ENCODE results near the gene DHRS12. TPM values are rescaled to one million over a fixed set of nuclear protein-coding genes. Genes with fewer than 3 reads are reported as not detected.
A peak's percentile ranks its signal among the peaks of the same experiment; 100 is the strongest.

DHRS12 gene
- total and polyA plus RNA-seq, 12 donors, result 5.5 to 20.6 (median 10.3) TPM

GRCh38 chr13:51837016-51837415 lies 33.1 kb upstream of the DHRS12 start:
- Histone ChIP-seq H3K27me3 (no peaks in the 10 kb centered on the region), H3K4me3 (no peak overlapping the region), H3K9me3 (no peaks in the 10 kb centered on the region), H3K27ac (peak overlapping the region in 1 of 10 donors; percentile 76), H3K4me1 (peaks cover 0 to 9% (median 4%) of the 10 kb centered on the region in 9 donors), H3K36me3 (no peaks in the 10 kb centered on the region)
- no peak for TF ChIP-seq CTCF (IDR thresholded peaks at IDR 0.05)
- no peak for DNase-seq
- no peak for ATAC-seq
- intact Hi-C loops (cut with DNase I), result no loop called here
- WGBS, 2 donors, result 92 to 96% methylated on average over 3 of the region's 3 CpGs

GRCh38 chr13:51834581-51835171 lies 30.7 kb upstream of the DHRS12 start:
- H3K27me3 ChIP-seq, result no peaks in the 10 kb centered on the region
- H3K9me3 ChIP-seq, result no peaks in the 10 kb centered on the region
- 54 to 71% methylated on average over 7 of the region's 7 CpGs for whole genome bisulfite sequencing, 2 donors
- no peaks in the 10 kb centered on the region for H3K36me3 ChIP-seq
- peaks cover 0 to 10% (median 5%) of the 10 kb centered on the region in 9 donors for H3K4me1 ChIP-seq
- no peak overlapping the region for H3K27ac ChIP-seq
- no peak for DNase-seq
- H3K4me3 ChIP-seq, result no peak overlapping the region
- peak in 1 of 8 donors; percentile 42 for ATAC-seq
- TF ChIP-seq CTCF (IDR thresholded peaks at IDR 0.05), result no peak
- intact Hi-C loops (cut with DNase I), result no loop called here

GRCh38 chr13:51833980-51834379 lies 30.0 kb upstream of the DHRS12 start:
- no peak for DNase-seq
- H3K36me3 ChIP-seq, result no peaks in the 10 kb centered on the region
- H3K9me3 ChIP-seq, result no peaks in the 10 kb centered on the region
- no peak overlapping the region for H3K27ac ChIP-seq
- H3K4me1 ChIP-seq, result peaks cover 0 to 9% (median 5%) of the 10 kb centered on the region in 9 donors
- no peaks in the 10 kb centered on the region for H3K27me3 ChIP-seq
- ATAC-seq, result no peak
- no peak overlapping the region for H3K4me3 ChIP-seq
- intact Hi-C loops (cut with DNase I), result loop anchor here in 1 of 10 donors (2.0 kb wide), 1 partner anchor 19 kb away; no protein-coding TSS in a partner anchor
- TF ChIP-seq CTCF (IDR thresholded peaks at IDR 0.05), result no peak
- WGBS, 2 donors, result 85 to 90% methylated on average over 10 of the region's 10 CpGs

GRCh38 chr13:51832471-51833152 lies 28.6 kb upstream of the DHRS12 start:
- 68 to 74% methylated on average over 6 of the region's 6 CpGs for WGBS, 2 donors
- Histone ChIP-seq H3K4me3 (no peak overlapping the region), H3K4me1 (peaks cover 0 to 19% (median 5%) of the 10 kb centered on the region in 9 donors), H3K36me3 (no peaks in the 10 kb centered on the region), H3K9me3 (no peaks in the 10 kb centered on the region), H3K27me3 (no peaks in the 10 kb centered on the region), H3K27ac (no peak overlapping the region)
- peak; percentile 26 to 66 (median 60) for TF ChIP-seq CTCF (IDR thresholded peaks at IDR 0.05)
- intact Hi-C loops (cut with DNase I), result loop anchor here in 4 of 10 donors (1.0 to 2.0 kb wide), 2 partner anchors 17 to 18 kb away; no protein-coding TSS in a partner anchor
- peak; percentile 79 to 91 (median 90) for ATAC-seq
- peak in 1 of 2 donors; percentile 57 for DNase-seq
